GM21723 (cell line): ENCODE data around the gene KCNMB2.

Source experiments
- ATAC-seq: cut with Tn5 transposase; IDR thresholded peaks from one replicate; pipeline ENCODE4 v1.9.1; 2021; ENCODE audit warnings: mild to moderate bottlenecking, moderate library complexity; ENCODE audit not compliant: unreplicated experiment

The KCNMB2 gene

DNA sequence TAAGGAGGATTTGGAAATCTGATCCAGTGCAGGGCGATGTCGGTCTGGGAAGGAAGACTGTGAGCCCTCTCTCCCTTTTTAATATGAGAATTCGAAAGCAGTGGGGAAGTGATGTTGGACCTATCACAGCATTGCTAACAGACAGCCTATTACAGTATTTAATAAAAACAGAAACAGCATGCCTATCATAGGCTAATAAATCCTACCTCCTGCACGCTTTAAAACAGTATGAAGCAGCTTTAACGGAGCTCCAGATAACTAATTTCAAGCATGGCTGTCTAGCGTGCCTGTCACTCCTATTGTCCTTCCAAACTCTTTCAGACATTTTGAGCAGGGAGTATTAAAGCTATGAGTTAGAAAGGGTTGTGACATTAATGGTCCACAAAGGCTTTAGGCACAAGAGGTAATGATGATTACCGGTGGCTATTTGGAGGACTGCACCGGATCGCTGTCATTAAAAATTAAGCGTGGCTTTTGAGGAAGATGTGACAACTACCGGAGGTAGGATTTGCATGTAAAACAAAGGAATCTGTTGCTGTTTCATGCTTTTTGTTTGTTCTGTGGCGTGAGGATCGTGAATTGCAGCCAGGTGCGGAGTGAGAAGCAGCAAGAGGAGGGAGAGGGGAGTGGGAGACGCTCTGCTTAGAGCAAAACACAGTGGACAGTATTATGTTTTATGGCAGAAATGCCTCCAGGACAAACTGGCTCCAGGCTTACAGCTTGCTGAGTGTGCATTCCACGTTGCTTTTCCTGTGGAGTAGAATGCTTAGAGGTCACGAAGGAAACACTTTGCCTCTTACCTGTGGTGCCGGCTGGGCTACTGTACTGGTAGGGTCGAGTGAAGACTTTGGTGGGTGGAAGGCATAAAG is at the start of gene KCNMB2:
Gene KCNMB2 (plus strand): TSS at position 226 of the 869 bp plus-strand sequence.
- peak; percentile 41 for ATAC-seq

DNA sequence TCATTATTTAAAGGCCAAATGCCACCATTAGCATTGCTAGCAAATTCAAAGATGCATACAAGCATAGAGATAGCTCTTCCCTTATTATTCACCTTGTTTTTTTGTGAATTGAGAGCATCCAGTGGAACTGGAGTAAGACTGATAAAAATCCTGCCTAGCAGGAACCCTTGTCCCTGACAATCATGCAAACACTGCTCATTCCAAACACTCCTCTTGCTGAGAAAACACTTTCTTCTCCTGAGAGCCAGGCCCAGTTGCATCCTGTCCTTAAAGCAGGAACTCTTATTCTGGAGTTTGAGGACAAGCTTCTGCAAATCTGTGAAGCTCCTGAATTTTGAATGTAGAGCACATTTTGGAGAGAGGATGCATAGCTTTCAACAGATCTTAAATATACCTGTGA is 49.3 kb upstream of the KCNMB2 start:
- no peak for ATAC-seq

DNA sequence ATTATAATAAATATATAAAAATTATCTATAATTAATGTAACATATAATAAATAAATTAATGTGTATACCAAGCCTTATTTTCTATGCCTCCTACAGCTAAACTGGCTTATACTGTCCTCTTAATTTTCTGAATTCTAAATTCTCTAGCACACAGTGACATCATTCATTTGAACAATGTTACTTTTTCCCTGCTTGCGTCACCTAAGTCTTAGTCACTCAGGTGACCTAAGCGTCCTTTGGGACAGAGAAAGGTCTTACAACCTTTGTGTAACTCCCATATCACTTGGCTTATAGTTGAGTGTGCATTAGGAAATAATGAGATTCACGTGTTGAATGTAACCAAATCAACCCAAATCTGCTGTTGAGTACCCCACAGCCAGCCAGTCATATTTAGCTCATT is 48.5 kb upstream of the KCNMB2 start:
- no peak for ATAC-seq

DNA sequence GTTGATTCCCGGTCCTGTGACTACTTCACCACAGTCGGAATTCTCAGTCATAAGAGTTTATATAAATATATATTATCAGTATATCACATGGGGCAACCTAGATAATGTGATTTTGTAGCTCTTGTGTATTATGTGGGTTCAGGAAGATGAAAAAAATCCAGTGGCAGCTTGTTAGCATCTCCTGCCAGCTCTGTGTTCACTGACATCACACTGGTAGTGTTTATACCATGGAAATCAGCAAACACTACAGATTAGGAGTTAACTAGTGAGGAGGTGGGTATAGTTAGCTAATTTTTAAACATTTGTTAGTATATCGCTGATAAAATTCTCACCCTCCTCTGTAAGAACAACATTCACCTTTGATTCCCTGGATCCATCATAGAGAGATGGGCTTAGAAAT is 44.5 kb upstream of the KCNMB2 start:
- no peak for ATAC-seq

DNA sequence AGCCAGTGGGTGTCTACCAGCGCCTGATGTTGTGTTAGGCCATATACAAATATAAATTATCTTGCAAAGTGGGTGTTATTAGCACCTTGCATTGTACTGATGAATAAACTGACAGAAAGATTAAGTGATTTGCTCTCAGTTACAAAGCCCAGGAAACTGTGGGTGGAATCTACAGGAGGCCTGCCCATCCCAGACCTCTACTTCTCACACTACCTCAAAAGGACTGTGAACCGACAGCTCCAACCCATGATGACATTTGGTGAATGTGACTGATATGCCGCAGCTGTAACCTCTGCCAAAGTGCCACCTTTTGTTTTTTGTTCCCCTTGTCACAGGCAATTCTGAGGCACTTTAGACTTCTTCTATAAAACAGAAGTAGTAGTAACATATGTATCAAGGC is 43.7 kb upstream of the KCNMB2 start:
- no peak for ATAC-seq

DNA sequence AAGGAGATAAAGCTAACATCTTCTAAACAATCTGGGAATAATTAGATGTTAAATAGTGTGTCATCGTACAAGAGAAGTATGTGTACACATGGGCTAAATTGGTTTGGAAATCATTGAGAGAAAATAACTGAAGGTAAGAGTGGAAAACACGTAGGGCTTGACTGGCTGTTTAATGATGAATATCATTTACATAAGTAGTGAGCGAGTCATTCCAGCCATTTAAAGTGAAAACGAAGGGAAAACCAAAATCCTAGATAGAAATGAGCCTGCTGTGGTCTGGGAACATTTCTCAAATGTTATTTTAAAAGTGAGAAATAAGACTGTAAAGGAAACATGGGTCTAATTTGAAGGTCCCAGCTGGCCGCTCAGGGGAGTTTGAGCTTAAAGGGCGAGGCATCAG is 41.9 kb upstream of the KCNMB2 start:
- ATAC-seq = no peak

DNA sequence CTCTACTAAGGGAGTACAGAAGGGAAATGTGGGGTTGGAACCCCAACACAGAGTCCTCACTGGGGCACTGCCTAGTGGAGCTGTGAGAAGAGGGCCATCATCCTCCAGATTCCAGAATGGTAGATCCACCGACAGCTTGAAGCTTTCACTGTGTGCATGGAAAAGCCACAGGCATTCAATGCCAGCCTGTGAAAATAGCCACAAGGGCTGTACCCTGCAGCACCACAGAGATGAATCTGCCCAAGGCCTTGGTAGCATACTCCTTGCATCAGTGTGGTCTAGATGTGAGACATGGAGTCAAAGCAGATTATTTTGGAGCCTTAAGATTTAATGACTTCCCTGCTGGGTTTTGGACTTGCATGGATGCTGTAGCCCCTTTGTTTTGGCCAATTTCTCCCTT is 39.3 kb upstream of the KCNMB2 start:
- no peak for ATAC-seq

DNA sequence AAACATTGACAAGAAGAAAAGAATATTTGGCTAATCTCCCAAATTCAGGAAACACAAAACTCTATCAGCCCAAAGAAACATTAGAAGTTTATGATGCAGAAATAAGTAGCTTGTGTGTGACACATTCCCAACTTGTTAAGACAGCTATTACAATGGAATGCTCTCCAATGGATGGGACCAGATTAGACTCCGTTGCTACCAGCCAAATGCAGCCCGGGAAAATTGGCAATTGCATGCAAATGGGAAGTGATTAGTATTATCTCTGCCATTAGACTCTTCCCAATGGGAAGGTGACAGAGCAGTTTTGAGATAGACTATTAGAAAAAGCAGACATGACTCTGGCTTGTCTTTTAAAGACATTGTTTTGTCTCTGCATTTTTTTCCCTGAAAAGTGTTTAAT is 37.4 kb upstream of the KCNMB2 start:
- no peak for ATAC-seq

DNA sequence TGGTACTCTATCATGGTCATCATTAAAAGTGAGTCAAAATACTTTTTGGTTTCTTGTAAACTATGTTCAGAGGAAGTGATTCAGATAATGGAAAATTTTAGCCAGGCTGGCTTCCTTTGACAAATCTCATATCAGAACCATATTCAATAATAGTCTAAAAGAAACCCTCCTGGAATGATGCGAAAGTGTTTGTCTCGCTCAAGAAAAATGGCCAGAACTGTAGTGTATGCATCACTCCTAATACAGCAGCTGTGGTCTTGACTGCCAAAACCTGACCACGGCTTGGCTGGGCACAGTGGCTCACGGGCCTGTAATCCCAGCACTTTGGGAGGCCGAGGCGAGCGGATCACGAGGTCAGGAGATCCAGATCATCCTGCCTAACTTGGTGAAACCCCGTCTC is 35.6 kb upstream of the KCNMB2 start:
- no peak for ATAC-seq

DNA sequence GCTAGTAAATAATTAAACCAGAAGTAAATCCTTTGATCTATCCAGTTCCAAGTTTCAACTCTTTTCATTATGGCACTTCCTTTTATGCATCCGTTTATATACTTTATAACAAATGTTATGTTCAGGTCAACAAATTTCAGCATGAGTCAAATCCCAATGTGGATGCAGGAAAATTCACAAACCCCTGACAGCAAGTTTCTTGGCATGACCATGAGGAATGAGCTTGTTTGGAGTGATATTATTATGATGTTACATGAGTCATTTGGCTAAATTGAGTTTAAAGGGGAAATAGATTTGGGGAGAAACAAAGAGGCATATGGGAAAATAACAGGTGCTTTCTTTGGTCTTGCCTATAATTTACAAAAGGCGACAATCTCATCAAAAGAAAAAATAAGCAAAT is 32.1 kb upstream of the KCNMB2 start:
- ATAC-seq = no peak

DNA sequence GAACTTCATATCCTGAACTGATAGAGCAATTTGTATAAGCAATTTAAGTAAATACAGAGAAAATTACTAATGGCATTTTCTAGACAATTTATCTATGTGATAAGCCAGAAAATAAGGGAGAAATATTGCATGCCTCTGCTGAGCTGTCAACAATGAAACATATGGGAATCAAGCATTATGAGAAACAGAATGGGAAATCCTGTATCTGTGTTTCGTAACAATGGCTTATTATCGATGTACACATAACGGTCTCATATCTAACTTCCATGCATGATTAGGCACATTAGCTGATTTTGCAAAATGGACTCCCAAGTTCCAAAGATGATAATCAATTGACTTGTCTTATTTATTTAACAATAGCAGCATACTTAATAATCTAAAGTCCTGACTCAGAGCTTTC is 30.4 kb upstream of the KCNMB2 start:
- no peak for ATAC-seq

DNA sequence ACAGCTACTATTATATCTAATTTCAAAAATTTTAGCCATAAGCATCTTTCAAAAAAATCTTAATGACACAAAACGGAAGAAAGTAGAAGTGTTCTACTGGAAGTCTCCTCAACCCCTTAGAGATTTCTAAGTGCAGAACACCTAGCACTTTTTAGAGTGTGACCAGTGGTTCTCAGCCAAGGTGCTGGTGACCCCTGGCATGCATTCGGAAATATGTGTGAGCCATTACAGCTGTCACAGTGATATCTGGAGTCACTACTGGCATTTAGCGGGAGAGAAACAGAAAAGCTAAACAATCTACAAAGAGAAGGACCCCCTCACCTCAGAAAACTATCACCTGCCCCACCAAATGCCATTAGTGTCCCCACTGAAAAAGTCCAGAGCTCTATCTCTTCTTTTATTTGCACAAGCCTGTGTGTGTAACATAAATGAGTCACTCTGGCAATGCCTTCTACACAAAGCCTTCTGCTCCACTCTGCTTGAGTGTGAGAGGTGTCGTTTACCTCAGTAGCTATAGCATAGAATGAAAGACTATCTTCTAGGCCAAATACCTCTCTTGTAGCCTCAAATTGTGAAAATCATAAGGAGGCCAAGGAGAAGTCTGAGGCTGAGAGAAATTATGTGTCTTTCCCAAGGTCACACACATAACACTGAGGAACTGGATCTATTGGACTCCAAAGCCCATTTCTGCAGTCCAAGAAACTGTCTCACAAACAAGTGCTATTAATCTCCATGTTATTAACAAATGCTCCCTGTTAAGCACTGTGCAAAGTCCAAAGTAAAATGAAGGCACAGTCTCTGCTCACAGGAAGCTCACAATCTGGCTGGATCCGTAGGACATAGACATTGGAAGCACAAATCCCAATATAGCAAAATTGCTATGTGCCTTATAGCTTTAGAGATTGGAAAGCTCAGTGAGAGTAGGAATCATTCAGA is 28.5 kb upstream of the KCNMB2 start:
- no peak for ATAC-seq

DNA sequence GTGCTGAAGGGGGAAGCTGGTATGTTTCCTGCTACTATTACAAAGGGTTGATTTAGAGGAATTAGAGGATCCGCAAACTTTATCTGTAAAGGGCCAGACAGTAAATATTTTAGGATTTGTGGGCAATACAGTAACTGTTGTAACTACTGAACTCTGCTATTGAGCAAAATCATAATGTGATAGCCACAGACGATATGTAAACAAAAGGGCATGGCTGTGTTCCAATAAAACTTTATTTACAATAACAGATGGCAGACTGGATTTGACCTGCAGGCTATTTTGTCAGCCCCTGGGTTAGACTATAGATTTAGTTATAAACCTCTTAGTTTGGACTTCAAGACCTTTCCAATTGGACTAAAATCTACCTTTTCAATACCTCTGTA is 27.8 kb upstream of the KCNMB2 start:
- no peak for ATAC-seq

DNA sequence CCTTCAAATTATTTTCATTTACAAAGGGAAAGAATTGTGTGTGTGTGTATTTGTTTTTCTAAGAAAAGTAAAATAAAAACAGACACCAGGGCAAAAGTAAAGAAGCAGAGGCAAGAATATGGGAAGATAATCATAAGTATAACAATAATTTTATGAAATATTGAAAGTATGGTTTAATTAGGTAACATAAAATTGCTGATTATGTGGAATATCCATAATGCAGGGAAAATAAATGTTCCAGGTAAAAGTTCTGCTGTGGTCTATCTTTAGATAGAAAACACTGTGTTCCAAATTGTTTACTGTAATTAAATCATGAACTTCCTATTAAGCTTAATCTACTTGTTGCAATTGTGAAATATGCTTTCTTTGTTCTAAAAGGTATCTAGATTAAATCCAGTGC is 25.7 kb upstream of the KCNMB2 start:
- ATAC-seq = no peak

DNA sequence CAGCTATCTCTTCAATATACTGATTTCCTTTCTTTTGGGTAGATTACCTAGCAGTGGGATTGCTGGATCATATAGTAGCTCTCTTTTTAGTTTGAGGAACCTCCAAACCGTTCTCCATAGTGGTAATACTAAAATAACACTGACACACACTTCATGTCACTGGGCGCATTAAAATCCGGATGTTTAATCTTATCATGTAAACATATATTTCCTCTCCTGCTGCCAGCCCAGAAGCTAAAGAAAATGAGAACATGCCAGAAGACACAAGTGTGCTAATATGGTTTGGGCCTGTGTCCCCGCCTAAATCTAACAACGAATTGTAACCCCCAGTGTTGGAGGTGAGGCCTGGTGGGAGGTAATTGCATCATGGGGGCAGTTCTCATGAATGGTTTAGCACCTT is 23.6 kb upstream of the KCNMB2 start:
- ATAC-seq = no peak

DNA sequence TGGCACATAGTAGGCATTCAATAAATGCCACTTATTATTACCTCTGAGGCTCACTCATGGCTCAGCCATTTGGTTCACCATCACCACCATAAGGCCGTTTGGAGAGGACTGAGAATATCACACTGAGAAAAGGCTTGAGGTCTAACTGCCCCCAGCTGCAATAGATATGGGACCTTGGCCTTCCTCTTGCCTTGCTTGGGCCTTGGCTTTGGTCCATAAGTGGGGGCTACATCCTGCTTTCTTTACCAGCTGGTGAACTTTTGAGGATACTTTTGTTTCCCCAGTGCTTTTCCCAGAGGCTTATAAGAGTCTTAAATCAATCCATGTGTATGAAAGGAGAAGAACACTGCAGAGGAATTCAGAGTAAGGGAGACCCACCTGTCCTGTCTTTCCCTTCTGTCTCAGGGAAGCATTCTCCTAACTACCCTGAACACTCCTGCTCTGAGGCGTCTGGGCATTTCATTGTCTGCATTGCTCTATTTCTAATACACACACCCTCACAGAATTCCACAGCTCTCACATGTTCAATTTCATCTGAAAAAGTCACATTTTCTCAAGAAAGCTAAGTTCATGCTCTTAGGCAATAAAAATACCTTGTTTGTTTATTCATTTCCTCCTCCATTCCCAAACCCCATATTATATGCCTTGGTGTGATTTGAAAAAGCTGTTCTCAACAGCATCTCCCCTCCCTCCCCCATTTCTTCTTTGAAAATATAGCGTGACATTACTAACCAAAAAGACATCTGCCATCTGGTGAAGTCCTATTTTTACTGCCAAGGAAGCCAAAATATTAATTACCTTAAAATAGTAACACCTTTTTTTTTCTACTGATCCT is 22.5 kb upstream of the KCNMB2 start:
- peak; percentile 41 for ATAC-seq

DNA sequence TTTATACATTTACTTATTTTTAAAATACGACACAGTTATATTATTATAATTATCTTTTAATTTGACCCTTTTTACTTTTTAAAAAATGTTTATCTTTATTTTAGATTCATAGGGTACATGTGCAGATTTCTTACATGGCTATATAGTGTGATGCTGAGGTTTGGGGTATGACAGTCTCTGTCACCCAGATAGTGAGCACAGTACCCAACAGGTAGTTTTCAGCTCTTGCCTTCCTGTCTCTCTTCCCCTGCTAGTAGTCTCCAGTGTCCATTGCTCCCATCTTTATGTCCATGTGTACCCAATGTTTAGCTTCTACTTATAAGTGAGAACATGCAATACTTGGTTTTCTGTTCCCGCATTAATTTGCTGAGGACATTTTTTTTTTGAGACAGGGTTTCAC is 21.8 kb upstream of the KCNMB2 start:
- peak; percentile 20 for ATAC-seq

DNA sequence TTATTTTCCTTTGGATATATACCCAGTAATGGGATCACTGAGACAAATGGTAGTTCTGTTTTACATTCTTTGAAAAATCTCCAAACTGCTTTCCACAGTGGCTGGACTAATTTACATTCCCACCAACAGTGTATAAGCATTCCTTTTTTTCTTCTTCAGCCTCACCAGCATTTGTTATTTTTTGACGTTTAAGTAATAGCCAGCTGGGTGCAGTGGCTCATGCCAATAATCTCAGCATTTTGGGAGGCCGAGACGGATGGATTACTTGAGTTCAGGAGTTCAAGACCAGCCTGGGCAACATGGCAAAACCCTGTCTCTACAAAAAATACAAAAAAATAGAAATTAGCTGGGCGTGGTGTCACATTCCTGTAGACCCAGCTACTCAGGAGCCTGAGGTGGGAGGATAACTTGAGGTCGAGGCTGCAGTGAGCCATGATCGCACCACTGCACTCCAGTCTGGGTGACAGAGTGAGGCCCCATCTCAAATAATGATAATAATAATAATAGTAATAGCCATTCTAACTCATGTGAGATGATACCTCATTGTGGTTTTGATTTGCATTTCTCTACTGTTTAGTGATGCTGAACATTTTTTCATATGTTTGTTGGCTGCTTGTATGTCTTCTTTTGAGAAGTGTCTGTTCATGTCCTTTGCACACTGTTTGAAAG is 21.0 kb upstream of the KCNMB2 start:
- ATAC-seq = peak; percentile 36

DNA sequence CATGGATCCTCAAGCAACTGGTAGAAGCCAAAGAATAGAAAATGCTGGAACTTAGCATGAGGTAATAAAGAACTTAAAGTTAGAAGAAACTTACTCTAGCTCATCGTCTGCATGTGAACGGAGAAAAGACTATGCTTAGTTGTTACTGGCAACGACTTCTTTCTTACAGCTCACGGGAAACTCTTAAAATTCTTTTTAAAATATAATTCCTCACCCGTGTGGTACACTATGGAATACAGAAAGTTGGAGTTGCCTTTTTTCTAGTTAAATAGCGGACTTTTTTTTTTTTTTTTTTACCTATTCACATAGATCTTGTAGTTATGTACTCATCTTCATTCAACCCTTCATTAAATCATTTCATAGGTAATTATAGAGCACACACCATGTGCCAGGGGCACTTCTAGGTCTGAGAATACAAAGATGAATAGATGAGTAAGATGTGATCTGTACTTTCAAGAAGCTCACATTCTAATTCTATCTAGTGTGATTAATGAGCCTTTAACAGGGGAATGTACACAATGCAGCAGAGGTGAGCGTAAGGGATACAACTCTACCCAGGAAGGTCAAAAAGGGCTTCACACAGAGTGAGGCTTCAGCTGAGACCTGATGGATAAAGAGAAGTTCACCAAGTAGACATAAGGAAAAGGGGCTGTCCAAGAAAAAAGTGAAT is 18.4 kb upstream of the KCNMB2 start:
- no peak for ATAC-seq
